Osteoblast (primary cell): ENCODE measurements around the gene PHACTR1. TPM values are rescaled to one million over a fixed set of nuclear protein-coding genes. Genes with fewer than 3 reads are reported as not detected.

Experiments
- DNase-seq: peaks from one replicate; pipeline ENCODE4 v3.0.0; 2011; ENCODE audit warnings: low spot score, mixed read lengths; ENCODE audit not compliant: insufficient read length; ENCODE audit errors: missing footprints
- H2AFZ ChIP-seq: 2 replicates; pipeline ENCODE4 v1.6.0; 2011; ENCODE audit warnings: mild to moderate bottlenecking, low read length
- H3K27ac ChIP-seq: 2 replicates; pipeline ENCODE4 v1.5.1; 2011; ENCODE audit warnings: mild to moderate bottlenecking, low read depth, low read length, moderate library complexity
- H3K27me3 ChIP-seq: 2 replicates; pipeline ENCODE4 v1.6.0; 2012; ENCODE audit warnings: mild to moderate bottlenecking, control low read depth, inconsistent platforms, low read length, moderate library complexity; ENCODE audit not compliant: insufficient read depth
- H3K36me3 ChIP-seq: 2 replicates; pipeline ENCODE4 v1.5.1; 2011; ENCODE audit warnings: mild to moderate bottlenecking, low read length, control low read depth, moderate library complexity; ENCODE audit not compliant: insufficient read depth
- H3K4me1 ChIP-seq: 2 replicates; pipeline ENCODE4 v1.5.1; 2011; ENCODE audit warnings: mild to moderate bottlenecking, low read length, control low read depth, moderate library complexity; ENCODE audit not compliant: insufficient read depth
- H3K4me2 ChIP-seq: 2 replicates; pipeline ENCODE4 v1.6.0; 2011; ENCODE audit warnings: mild to moderate bottlenecking, low read length; ENCODE audit not compliant: insufficient read depth
- H3K4me3 ChIP-seq: fragments of 200-600 bp; sonication (generic); 3 replicates; pipeline ENCODE4 v1.5.1; 2012; ENCODE audit warnings: mild to moderate bottlenecking, low read length, inconsistent platforms; ENCODE audit not compliant: insufficient read depth
- H3K79me2 ChIP-seq: 2 replicates; pipeline ENCODE4 v1.6.0; 2012; ENCODE audit warnings: mild to moderate bottlenecking, low read length, control low read depth, inconsistent platforms; ENCODE audit not compliant: insufficient read depth
- H3K9me3 ChIP-seq: 2 replicates; pipeline ENCODE4 v1.5.1; 2011; ENCODE audit warnings: low read depth, low read length, control low read depth
- H4K20me1 ChIP-seq: 2 replicates; pipeline ENCODE4 v1.6.0; 2012; ENCODE audit warnings: mild to moderate bottlenecking, low read length, control low read depth; ENCODE audit not compliant: insufficient read depth
- total RNA-seq: library from RNA; depleted of rRNA; stranded (reverse); fragments of >200 nt; gene quantifications from 2 replicates; pipeline ENCODE4 v1.2.3, GENCODE V29; 2012
- TF ChIP-seq, protein P1 (sequence below): IDR thresholded peaks from 2 replicates; pipeline ENCODE4 v1.5.1; 2011; ENCODE audit warnings: mild to moderate bottlenecking, low read depth, low read length, moderate library complexity; ENCODE audit errors: extremely low read depth

Gene PHACTR1
- total RNA-seq, 1 donor = 0.36 TPM

DNA sequence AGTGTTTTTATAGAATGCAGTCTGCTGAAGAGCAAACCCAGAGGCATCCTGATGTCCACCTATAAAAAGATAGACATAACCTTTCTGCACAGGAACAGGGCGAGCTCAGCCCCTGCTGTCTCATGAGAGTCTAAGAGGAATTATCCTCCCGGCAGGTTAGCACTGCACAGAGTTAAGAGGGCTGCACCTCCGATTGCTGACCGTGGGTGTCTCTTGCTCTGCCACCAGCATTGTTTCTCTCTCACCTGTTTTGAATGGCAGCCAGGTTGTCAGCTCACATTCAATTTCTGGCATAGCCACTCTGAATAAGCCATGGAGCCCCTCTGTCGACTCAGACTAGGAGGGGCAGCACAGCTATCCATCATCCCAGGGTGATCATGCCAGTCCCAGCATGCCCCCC, 211.2 kb downstream of the PHACTR1 start:
- H2AFZ ChIP-seq = no peak overlapping the region
- H3K79me2 ChIP-seq = no peaks in the 10 kb centered on the region
- H3K4me1 ChIP-seq = no peaks in the 10 kb centered on the region
- H3K4me2 ChIP-seq = no peak overlapping the region
- H4K20me1 ChIP-seq = no peaks in the 10 kb centered on the region
- no peaks in the 10 kb centered on the region for H3K9me3 ChIP-seq
- no peak overlapping the region for H3K4me3 ChIP-seq
- TF ChIP-seq, protein P1, sequence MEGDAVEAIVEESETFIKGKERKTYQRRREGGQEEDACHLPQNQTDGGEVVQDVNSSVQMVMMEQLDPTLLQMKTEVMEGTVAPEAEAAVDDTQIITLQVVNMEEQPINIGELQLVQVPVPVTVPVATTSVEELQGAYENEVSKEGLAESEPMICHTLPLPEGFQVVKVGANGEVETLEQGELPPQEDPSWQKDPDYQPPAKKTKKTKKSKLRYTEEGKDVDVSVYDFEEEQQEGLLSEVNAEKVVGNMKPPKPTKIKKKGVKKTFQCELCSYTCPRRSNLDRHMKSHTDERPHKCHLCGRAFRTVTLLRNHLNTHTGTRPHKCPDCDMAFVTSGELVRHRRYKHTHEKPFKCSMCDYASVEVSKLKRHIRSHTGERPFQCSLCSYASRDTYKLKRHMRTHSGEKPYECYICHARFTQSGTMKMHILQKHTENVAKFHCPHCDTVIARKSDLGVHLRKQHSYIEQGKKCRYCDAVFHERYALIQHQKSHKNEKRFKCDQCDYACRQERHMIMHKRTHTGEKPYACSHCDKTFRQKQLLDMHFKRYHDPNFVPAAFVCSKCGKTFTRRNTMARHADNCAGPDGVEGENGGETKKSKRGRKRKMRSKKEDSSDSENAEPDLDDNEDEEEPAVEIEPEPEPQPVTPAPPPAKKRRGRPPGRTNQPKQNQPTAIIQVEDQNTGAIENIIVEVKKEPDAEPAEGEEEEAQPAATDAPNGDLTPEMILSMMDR = no peak
- H3K27ac ChIP-seq = no peak overlapping the region
- no peaks in the 10 kb centered on the region for H3K27me3 ChIP-seq
- H3K36me3 ChIP-seq = no peaks in the 10 kb centered on the region
- no peak for DNase-seq

GRCh38 chr6:12929678-12930077, 213.1 kb downstream of the PHACTR1 start:
- TF ChIP-seq, protein P1 = no peak
- H3K4me3 ChIP-seq = no peak overlapping the region
- H3K4me1 ChIP-seq = no peaks in the 10 kb centered on the region
- no peaks in the 10 kb centered on the region for H4K20me1 ChIP-seq
- no peak for DNase-seq
- no peaks in the 10 kb centered on the region for H3K9me3 ChIP-seq
- H3K36me3 ChIP-seq = no peaks in the 10 kb centered on the region
- H2AFZ ChIP-seq = no peak overlapping the region
- H3K27ac ChIP-seq = no peak overlapping the region
- no peak overlapping the region for H3K4me2 ChIP-seq
- H3K79me2 ChIP-seq = no peaks in the 10 kb centered on the region
- H3K27me3 ChIP-seq = no peaks in the 10 kb centered on the region

- Histone ChIP-seq H3K79me2 (no peaks in the 10 kb centered on the region), H3K9me3 (no peaks in the 10 kb centered on the region), H3K36me3 (no peaks in the 10 kb centered on the region), H3K27me3 (no peaks in the 10 kb centered on the region), H3K4me3 (no peak overlapping the region), H3K27ac (no peak overlapping the region), H2AFZ (no peak overlapping the region), H4K20me1 (no peaks in the 10 kb centered on the region), H3K4me1 (no peaks in the 10 kb centered on the region), H3K4me2 (no peak overlapping the region)
- DNase-seq = no peak
- TF ChIP-seq, protein P1 = no peak
These were observed 215.1 kb downstream of the PHACTR1 start for GRCh38 chr6:12931639-12932038.

DNA sequence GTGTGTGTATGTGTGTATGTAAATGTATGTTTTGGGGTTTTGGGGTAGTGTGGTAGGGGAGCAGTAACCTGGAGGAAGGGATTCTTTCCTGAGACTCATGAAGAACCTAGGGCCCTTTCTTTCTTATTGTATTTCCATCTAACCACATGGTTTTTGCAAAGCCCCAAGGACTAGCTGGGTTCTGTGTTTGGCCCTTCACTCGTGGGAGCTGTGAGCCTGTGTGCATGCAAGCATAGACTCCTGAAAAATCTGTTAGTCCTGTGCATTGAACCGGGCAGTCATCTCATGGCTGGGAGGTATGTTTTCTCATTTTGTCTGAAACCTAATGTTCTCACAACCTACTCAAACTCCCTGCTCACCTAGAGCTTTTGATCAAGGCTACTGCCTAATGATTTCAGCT, 219.1 kb downstream of the PHACTR1 start:
- no peak overlapping the region for H2AFZ ChIP-seq
- H3K27ac ChIP-seq = no peak overlapping the region
- H3K9me3 ChIP-seq = no peaks in the 10 kb centered on the region
- H3K4me3 ChIP-seq = no peak overlapping the region
- H3K27me3 ChIP-seq = no peaks in the 10 kb centered on the region
- no peaks in the 10 kb centered on the region for H3K79me2 ChIP-seq
- no peaks in the 10 kb centered on the region for H3K4me1 ChIP-seq
- H3K4me2 ChIP-seq = no peak overlapping the region
- TF ChIP-seq, protein P1 = no peak
- H4K20me1 ChIP-seq = no peaks in the 10 kb centered on the region
- no peaks in the 10 kb centered on the region for H3K36me3 ChIP-seq
- DNase-seq = no peak
